Tibial artery (tissue), 4 donors: ENCODE results near the gene NFAM1.

ENCODE experiments used
- DNase-seq, 2 donors: peaks; one replicate each; pipeline ENCODE4 v3.0.0-alpha.2; 2019
- H3K27ac ChIP-seq, 2 donors: fragments of 200-600 bp; sonication (generic) in 1 of 2; 1 replicate in 1 of 2; 2 replicates in 1 of 2; pipeline ENCODE4 v1.5.1; 2018 to 2019; ENCODE audit warnings: mild to moderate bottlenecking in 1 of 2
- H3K27me3 ChIP-seq, 2 donors: fragments of 200-600 bp; sonication (generic) in 1 of 2; one replicate each; pipeline versions ENCODE4 v1.5.1 to v1.6.0; 2016 to 2019
- H3K36me3 ChIP-seq, 3 donors: fragments of 200-600 bp; sonication (generic) in 2 of 3; one replicate each; pipeline ENCODE4 v1.5.1; 2016 to 2019; ENCODE audit warnings: mild to moderate bottlenecking in 2 of 3
- H3K4me1 ChIP-seq, 4 donors: fragments of 200-600 bp; sonication (generic) in 2 of 4; 1 replicate in 3 of 4; 2 replicates in 1 of 4; pipeline ENCODE4 v1.5.1; 2016 to 2019
- H3K4me3 ChIP-seq, 2 donors: fragments of 200-600 bp; sonication (generic) in 1 of 2; 1 replicate in 1 of 2; 2 replicates in 1 of 2; pipeline ENCODE4 v1.5.1; 2018 to 2019; ENCODE audit warnings: mild to moderate bottlenecking in 2 of 2
- H3K9me3 ChIP-seq, 3 donors: fragments of 200-600 bp; sonication (generic) in 1 of 3; one replicate each; pipeline ENCODE4 v1.5.1; 2016 to 2019
- intact Hi-C: fragments of 100-400 bp; cut with DNase I; formaldehyde crosslinking; loops from one replicate; pipeline ENCODE4 v1.15.0; 2023; ENCODE audit warnings: low total_unique reads
- TF ChIP-seq, protein P1 (sequence below), 2 experiments: fragments of 200-600 bp in 1 of 2; fragments of 450-650 bp in 1 of 2; IDR thresholded peaks; one replicate each; pipeline ENCODE4 v1.5.1; 2017 to 2019; ENCODE audit warnings: antibody characterized with exemption in 2 of 2, mild to moderate bottlenecking in 1 of 2, moderate library complexity in 1 of 2

Gene NFAM1

DNA sequence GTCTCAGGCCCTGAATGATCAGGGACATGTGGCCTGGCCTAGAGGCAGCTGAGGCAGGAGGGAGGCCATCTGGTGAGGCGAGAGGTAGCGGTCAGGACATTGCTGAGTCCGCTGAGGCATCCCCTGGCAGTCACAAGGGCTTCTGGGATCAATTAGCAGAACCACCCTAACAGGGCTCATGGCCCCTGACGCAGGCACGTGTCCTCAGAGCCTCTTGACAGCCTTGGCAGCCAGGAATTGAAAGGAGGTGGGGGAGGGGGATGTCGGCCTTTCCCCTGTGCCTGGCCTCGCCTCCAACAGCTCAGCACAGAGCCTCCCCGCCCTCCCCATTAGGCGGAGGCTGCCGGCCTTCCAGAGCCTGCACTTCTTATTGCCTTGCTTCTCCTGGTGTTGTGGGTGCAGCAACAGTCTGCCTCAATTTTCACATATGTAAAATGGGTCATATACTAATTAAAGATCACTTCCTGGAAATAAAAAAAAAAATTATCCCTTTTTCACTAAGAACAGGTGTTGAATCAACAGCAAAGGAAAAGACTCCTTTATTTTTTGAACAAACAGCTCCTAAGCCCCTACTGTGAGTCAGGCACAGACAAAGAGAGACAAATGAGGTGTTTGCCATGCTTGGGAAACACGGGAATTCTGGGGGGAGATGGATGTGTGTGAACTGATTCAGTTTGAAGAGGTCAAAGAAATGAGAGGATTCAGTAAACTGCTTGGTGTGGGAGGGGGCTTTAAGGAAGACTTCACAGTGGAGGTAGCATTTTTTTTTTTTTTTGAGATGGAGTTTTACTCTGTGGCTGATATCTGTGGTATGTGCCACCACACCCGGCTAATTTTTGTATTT, 55.3 kb downstream of the NFAM1 start:
- Histone ChIP-seq H3K4me3 (no peak overlapping the region), H3K27me3 (peaks cover 0 to 23% of the 10 kb centered on the region in 2 donors), H3K36me3 (no peaks in the 10 kb centered on the region), H3K27ac (no peak overlapping the region), H3K9me3 (no peaks in the 10 kb centered on the region), H3K4me1 (no peaks in the 10 kb centered on the region)
- TF ChIP-seq, protein P1, sequence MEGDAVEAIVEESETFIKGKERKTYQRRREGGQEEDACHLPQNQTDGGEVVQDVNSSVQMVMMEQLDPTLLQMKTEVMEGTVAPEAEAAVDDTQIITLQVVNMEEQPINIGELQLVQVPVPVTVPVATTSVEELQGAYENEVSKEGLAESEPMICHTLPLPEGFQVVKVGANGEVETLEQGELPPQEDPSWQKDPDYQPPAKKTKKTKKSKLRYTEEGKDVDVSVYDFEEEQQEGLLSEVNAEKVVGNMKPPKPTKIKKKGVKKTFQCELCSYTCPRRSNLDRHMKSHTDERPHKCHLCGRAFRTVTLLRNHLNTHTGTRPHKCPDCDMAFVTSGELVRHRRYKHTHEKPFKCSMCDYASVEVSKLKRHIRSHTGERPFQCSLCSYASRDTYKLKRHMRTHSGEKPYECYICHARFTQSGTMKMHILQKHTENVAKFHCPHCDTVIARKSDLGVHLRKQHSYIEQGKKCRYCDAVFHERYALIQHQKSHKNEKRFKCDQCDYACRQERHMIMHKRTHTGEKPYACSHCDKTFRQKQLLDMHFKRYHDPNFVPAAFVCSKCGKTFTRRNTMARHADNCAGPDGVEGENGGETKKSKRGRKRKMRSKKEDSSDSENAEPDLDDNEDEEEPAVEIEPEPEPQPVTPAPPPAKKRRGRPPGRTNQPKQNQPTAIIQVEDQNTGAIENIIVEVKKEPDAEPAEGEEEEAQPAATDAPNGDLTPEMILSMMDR (IDR thresholded peaks at IDR 0.05) = no peak
- intact Hi-C loops = no loop called here
- DNase-seq = peak; percentile 80 to 82

DNA sequence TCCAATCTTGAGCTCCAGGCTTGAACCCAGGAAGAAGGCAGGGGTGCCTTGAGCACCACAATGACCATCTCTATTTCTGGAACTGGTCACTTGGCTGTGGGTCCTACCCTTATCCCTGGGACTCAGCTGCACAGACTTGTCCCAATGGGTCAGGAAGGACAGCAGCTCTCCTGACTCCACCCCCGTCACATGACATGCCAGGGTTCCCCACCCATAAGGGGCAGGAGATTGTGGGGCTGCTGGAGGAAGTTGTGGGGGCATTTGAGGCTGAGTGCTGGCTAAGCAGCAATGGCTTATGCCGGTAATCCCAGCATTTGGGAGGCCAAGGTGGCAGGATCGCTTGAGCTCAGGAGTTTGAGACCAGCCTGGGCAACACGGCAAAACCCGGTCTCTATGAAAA, 56.2 kb downstream of the NFAM1 start:
- no peak overlapping the region for H3K27ac ChIP-seq
- peak in 1 of 2 donors; percentile 62 for DNase-seq

DNA sequence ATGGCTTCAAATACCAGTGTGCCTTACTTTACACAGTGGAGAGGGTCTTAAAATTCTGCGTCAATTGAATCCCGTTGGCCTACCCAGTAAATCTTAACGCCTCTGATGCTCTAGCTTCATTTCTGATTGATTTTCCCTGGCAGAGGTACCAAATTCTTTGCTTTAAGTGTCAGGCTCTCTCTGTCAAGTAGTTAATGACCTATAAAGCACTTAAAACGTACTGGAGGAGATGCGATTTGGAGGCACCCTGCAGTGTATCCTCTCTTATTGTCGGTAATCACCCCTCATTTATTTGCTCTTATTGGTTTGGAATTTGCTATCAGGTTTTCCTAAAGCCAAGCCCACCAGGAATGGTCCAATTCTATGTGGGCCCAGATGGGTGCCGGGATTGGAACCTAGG, 59.2 kb downstream of the NFAM1 start:
- Histone ChIP-seq H3K4me3 (no peak overlapping the region), H3K4me1 (peaks cover 0 to 17% (median 13%) of the 10 kb centered on the region in 4 donors), H3K27me3 (peaks cover 0 to 27% of the 10 kb centered on the region in 2 donors), H3K9me3 (no peaks in the 10 kb centered on the region), H3K27ac (no peak overlapping the region), H3K36me3 (no peaks in the 10 kb centered on the region)
- intact Hi-C loops = no loop called here
- TF ChIP-seq, protein P1 (IDR thresholded peaks at IDR 0.05) = no peak
- no peak for DNase-seq

More for the DNA sequence above, 56.2 kb downstream of the NFAM1 start:
- Histone ChIP-seq H3K9me3 (no peaks in the 10 kb centered on the region), H3K4me1 (no peaks in the 10 kb centered on the region), H3K36me3 (no peaks in the 10 kb centered on the region), H3K4me3 (no peak overlapping the region), H3K27me3 (peaks cover 0 to 22% of the 10 kb centered on the region in 2 donors)
- intact Hi-C loops = no loop called here
- TF ChIP-seq, protein P1 (IDR thresholded peaks at IDR 0.05) = no peak

DNA sequence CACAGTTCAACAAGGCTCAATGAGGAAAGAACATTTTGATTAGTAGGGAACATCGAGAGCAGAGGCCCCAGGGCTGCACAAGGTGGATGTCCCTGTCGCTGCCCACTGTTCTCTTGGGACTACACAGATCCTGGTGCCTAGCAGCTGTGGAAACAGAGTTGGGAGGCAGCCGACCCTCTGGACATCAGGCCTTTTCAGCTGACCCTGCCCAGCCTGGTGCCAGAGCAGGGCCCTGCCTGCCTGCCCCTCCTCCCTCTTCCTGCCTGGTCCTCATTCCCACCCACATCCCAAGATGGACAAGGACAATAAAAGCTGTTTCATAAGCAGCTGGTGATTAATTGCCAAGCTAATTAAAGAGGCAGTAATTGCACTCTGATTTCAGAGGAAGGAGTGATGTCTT, 60.7 kb downstream of the NFAM1 start:
- intact Hi-C loops = no loop called here
- TF ChIP-seq, protein P1 (IDR thresholded peaks at IDR 0.05) = no peak
- no peak for DNase-seq
- no peaks in the 10 kb centered on the region for H3K9me3 ChIP-seq
- H3K27me3 ChIP-seq = peaks cover 0 to 18% of the 10 kb centered on the region in 2 donors
- no peaks in the 10 kb centered on the region for H3K36me3 ChIP-seq
- H3K4me1 ChIP-seq = peaks cover 0 to 32% (median 20%) of the 10 kb centered on the region in 4 donors
- H3K4me3 ChIP-seq = no peak overlapping the region
- H3K27ac ChIP-seq = no peak overlapping the region

DNA sequence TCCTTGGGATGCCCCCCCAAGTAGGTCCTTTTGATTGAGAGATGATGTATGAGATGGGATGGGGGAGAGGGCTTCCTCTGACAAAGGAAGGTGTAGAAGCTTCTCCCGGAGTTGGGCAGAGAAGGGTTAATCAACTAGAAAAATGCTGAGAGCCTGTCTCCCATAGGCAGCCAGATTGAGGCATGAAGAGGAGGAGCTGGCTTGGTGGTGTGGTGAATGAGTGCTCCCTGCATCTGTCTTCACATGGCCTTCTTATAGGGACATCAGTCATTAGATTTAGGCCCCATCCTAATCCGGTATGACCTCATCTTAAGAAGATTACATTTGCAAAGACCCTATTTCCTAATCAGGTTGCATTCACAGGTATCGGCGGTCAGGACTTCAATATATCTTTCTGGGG, 61.1 kb downstream of the NFAM1 start:
- peaks cover 0 to 35% (median 22%) of the 10 kb centered on the region in 4 donors for H3K4me1 ChIP-seq
- H3K27me3 ChIP-seq = peaks cover 0 to 18% of the 10 kb centered on the region in 2 donors
- TF ChIP-seq, protein P1 (IDR thresholded peaks at IDR 0.05) = no peak
- H3K9me3 ChIP-seq = no peaks in the 10 kb centered on the region
- intact Hi-C loops = no loop called here
- H3K27ac ChIP-seq = no peak overlapping the region
- no peak for DNase-seq
- H3K4me3 ChIP-seq = no peak overlapping the region
- H3K36me3 ChIP-seq = no peaks in the 10 kb centered on the region
